Activated T-cell treated with anti-CD3 and anti-CD28 coated beads for 1 hour (primary cell): Measurements from ENCODE around the gene TLN1.

Experiments
- DNase-seq: peaks from one replicate; pipeline ENCODE4 v3.0.0-alpha.2; 2020; ENCODE audit warnings: low read depth

The TLN1 gene

GRCh38 chr9:35686222-35687203, 45.5 kb downstream of the TLN1 start:
- DNase-seq, result no peak

- DNase-seq, result no peak
Observed at GRCh38 chr9:35685506-35685905, 46.5 kb downstream of the TLN1 start.

GRCh38 chr9:35684921-35685320, 47.1 kb downstream of the TLN1 start:
- DNase-seq, result no peak

- DNase-seq, result no peak
Observed at GRCh38 chr9:35683323-35683722, 48.7 kb downstream of the TLN1 start.

GRCh38 chr9:35682520-35683315, 49.3 kb downstream of the TLN1 start:
- no peak for DNase-seq

GRCh38 chr9:35682051-35682450, 49.9 kb downstream of the TLN1 start:
- DNase-seq, result no peak

- no peak for DNase-seq
Observed at GRCh38 chr9:35681341-35682002, 50.5 kb downstream of the TLN1 start.

GRCh38 chr9:35680331-35681105, 51.5 kb downstream of the TLN1 start:
- no peak for DNase-seq

GRCh38 chr9:35679766-35680330, 52.1 kb downstream of the TLN1 start:
- DNase-seq, result no peak

- no peak for DNase-seq
Observed at GRCh38 chr9:35679091-35679490, 52.9 kb downstream of the TLN1 start.

GRCh38 chr9:35675732-35676392, 56.1 kb downstream of the TLN1 start:
- DNase-seq, result no peak

GRCh38 chr9:35675204-35675603, 56.8 kb downstream of the TLN1 start:
- DNase-seq, result no peak

GRCh38 chr9:35674025-35674361, 58.0 kb downstream of the TLN1 start:
- DNase-seq, result no peak

GRCh38 chr9:35673132-35674024, 58.6 kb downstream of the TLN1 start, which contains the start of gene CA9:
CA9 (plus strand) TSS chr9:35673928; CDS start chr9:35673960, 32 bp downstream.
- DNase-seq, result no peak

- DNase-seq, result no peak
Observed at GRCh38 chr9:35669331-35670145, 62.5 kb downstream of the TLN1 start.

- no peak for DNase-seq
Observed at GRCh38 chr9:35667939-35668338, 64.1 kb downstream of the TLN1 start.

GRCh38 chr9:35666549-35666948, 65.4 kb downstream of the TLN1 start:
- no peak for DNase-seq

- DNase-seq, result no peak
Observed at GRCh38 chr9:35666045-35666444, 66.0 kb downstream of the TLN1 start.

GRCh38 chr9:35665471-35665818, 66.5 kb downstream of the TLN1 start:
- DNase-seq, result no peak
